AG04449 (cell line): ENCODE measurements around the gene UBE2L3.

Experiments used
- CTCF ChIA-PET: fragments of 350-600 bp; formaldehyde crosslinking; extraction: SDS; loops from one replicate; lab custom pipeline; 2021; ENCODE audit warnings: antibody characterized with exemption; lab: Yijun Ruan, JAX
- POLR2A ChIA-PET: fragments of 400-600, 350-600 bp; formaldehyde crosslinking; extraction: SDS; loops from one replicate; lab custom pipeline; 2020; ENCODE audit warnings: antibody characterized with exemption, inconsistent platforms; lab: Yijun Ruan, JAX
- DNase-seq: peaks from one replicate; pipeline ENCODE4 v3.0.0-alpha.2; 2010; ENCODE audit warnings: low read depth, low spot score
- H3K4me3 ChIP-seq: 2 replicates; pipeline ENCODE4 v1.5.1; 2011; ENCODE audit warnings: low read depth, mild to moderate bottlenecking, control low read depth, low read length
- CTCF ChIP-seq: IDR thresholded peaks from one replicate; pipeline ENCODE4 v1.5.1; 2011; ENCODE audit warnings: mild to moderate bottlenecking, moderate library complexity, low read length, control low read depth, inconsistent platforms; ENCODE audit not compliant: insufficient read depth; ENCODE audit errors: missing control alignments

UBE2L3 gene

GRCh38 chr22:21650280-21650679, 82.8 kb downstream of the UBE2L3 start:
- TF ChIP-seq CTCF = no peak
- CTCF ChIA-PET = interaction anchor here (1.1 to 5.0 kb wide), 2 partner anchors 8 to 19 kb away, joined by 6 to 39 read pairs; partner anchors contain the start of gene SDF2L1
- H3K4me3 ChIP-seq = no peak overlapping the region
- POLR2A ChIA-PET = no interaction called here
- no peak for DNase-seq

- peak overlapping the region; percentile 93 for H3K4me3 ChIP-seq
- DNase-seq = no peak
- CTCF ChIA-PET = interaction anchor here (1.1 to 5.0 kb wide), 2 partner anchors 9 to 20 kb away, joined by 6 to 39 read pairs; partner anchors contain the start of gene SDF2L1
- no peak for TF ChIP-seq CTCF
- POLR2A ChIA-PET = no interaction called here
Measured at GRCh38 chr22:21650823-21651520, 83.5 kb downstream of the UBE2L3 start.

GRCh38 chr22:21651521-21652009, 84.1 kb downstream of the UBE2L3 start:
- no peak for TF ChIP-seq CTCF
- CTCF ChIA-PET = interaction anchor here (1.1 to 5.0 kb wide), 4 partner anchors 9 to 287 kb away, joined by 3 to 39 read pairs (median 4); partner anchors contain the start of gene SDF2L1
- DNase-seq = no peak
- POLR2A ChIA-PET = no interaction called here
- peak overlapping the region; percentile 93 for H3K4me3 ChIP-seq

- CTCF ChIA-PET = interaction anchor here (1.1 to 5.0 kb wide), 3 partner anchors 10 to 286 kb away, joined by 3 to 39 read pairs (median 3); partner anchors contain the start of gene SDF2L1
- H3K4me3 ChIP-seq = peak overlapping the region; percentile 93
- DNase-seq = no peak
- TF ChIP-seq CTCF = no peak
- POLR2A ChIA-PET = no interaction called here
Measured at GRCh38 chr22:21652010-21652546, 84.6 kb downstream of the UBE2L3 start.

GRCh38 chr22:21652547-21653545, 85.3 kb downstream of the UBE2L3 start:
- DNase-seq = no peak
- CTCF ChIA-PET = interaction anchor here (1.1 to 5.0 kb wide), 4 partner anchors 11 to 285 kb away, joined by 3 to 39 read pairs (median 4); partner anchors contain the start of gene SDF2L1
- peak overlapping the region; percentile 93 for H3K4me3 ChIP-seq
- no peak for TF ChIP-seq CTCF
- POLR2A ChIA-PET = no interaction called here
